Ovary (tissue), 9 donors: ENCODE measurements around the gene SMCO4. TPM values are rescaled to one million over a fixed set of nuclear protein-coding genes. Genes with fewer than 3 reads are reported as not detected.
"Not testable (repeated sequence)": the region's sequence is repeated elsewhere in the genome, so short reads cannot be mapped to it uniquely, and the experiment has no call there.

Source experiments
- DNase-seq, 5 donors: peaks; one replicate each; pipeline ENCODE4 v3.0.0-alpha.2; 2019 to 2020
- H3K27ac ChIP-seq, 2 donors: fragments of 200-600 bp; one replicate each; pipeline versions ENCODE4 v1.5.1 to v1.8.0; 2019 to 2022
- H3K27me3 ChIP-seq: fragments of 200-600 bp; one replicate; pipeline ENCODE4 v1.8.0; 2022
- H3K36me3 ChIP-seq: fragments of 200-600 bp; sonication (generic); one replicate; pipeline ENCODE4 v1.5.1; 2019
- H3K4me1 ChIP-seq: one replicate; pipeline ENCODE4 v1.8.1; 2013; ENCODE audit warnings: mild to moderate bottlenecking, moderate library complexity; ENCODE audit not compliant: insufficient read depth
- H3K4me3 ChIP-seq: fragments of 200-600 bp; sonication (generic); one replicate; pipeline ENCODE4 v1.5.1; 2017
- H3K9me3 ChIP-seq, 2 donors: fragments of 200-600 bp in 1 of 2; sonication (generic) in 1 of 2; one replicate each; pipeline versions ENCODE4 v1.5.1 to v1.8.1; 2013 to 2019; ENCODE audit warnings: mild to moderate bottlenecking in 1 of 2, moderate library complexity in 1 of 2
- EP300 ChIP-seq: sonication (generic); formaldehyde crosslinking; IDR thresholded peaks from one replicate; pipeline ENCODE4 v1.6.1; 2017; ENCODE audit warnings: antibody characterized with exemption
- POLR2A ChIP-seq: fragments of 450-650 bp; IDR thresholded peaks from one replicate; pipeline ENCODE4 v1.6.1; 2017; ENCODE audit warnings: antibody characterized with exemption, mild to moderate bottlenecking, moderate library complexity
- WGBS, 3 donors: extraction: QIAGEN DNeasy Blood & Tissue Kit in 1 of 3; methylation state at CpG; one replicate each; pipeline versions ENCODE4 v1.1.5 to v1.1.7; 2013 to 2017; 5-methylcytosine and 5-hydroxymethylcytosine counted together
- intact Hi-C, 4 donors: fragments of 100-400 bp; cut with DNase I; formaldehyde crosslinking; loops; one replicate each; pipeline versions ENCODE4 v1.11.0 to v1.15.1; 2022 to 2023
- polyA plus RNA-seq, 2 donors: library from polyadenylated mRNA; stranded (reverse); fragments of 200-250 nt in 1 of 2; fragments of 350-450 nt in 1 of 2; fragmentation: Illumina TruSeq in 1 of 2; extraction: RNeasy Lipid Tissue Mini Kit (QIAGEN cat#74804) in 1 of 2; gene quantifications; one replicate each; pipeline ENCODE4 v1.2.3, GENCODE V29; 2013 to 2014
- total RNA-seq, 7 donors: library from RNA; depleted of rRNA in 2 of 7; stranded (reverse); fragments of >200 nt in 2 of 7; fragmentation: NEBNext Ultra II Directional in 3 of 7; extraction: Animal tissue kit (Norgen Biotek cat#: 25700) in 3 of 7; gene quantifications; one replicate each; pipeline versions ENCODE4 v1.1.0 to v1.2.4, GENCODE V29; 2016 to 2023
- TF ChIP-seq, protein P1 (sequence below), 3 donors: fragments of 450-650 bp in 2 of 3; fragments of 200-600 bp in 1 of 3; IDR thresholded peaks; one replicate each; pipeline versions ENCODE4 v1.5.1 to v1.8.0; 2016 to 2022; ENCODE audit warnings: antibody characterized with exemption in 3 of 3, mild to moderate bottlenecking in 1 of 3
- donor health status: DM: no; HTN: no; CAD: no; lungs with moderate emphysema.
- donor health status: DM: no; HTN: no; CAD: no.
- donor health status: Bipolar disorder and iron deficiency.
- donor health status: DM: yes; HTN: yes; CAD: no.
- donor health status: DM: no; HTN: no; CAD: no.
- donor health status: DM: yes; HTN: yes; CAD: no.

The SMCO4 gene
- total and polyA plus RNA-seq, 9 donors: 10.8 to 52.7 (median 20.2) TPM

DNA sequence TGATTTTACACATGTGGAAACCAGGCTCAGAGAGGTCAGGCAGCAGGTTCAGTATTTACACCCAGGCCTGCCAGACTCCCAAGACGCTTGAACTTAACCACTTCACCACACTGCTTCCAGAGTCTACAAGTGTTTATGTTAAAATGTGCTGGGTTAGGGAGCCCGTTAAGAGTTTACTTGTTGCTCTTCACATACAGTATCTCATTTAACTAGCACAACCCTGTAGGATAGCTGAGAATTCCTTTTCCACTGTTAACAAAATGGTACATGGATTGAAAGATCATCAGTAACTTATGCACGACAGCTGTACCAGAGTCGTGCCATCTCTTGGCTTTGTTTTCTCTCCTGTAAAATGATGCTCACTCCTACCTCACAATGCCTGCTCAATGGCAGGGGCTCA, 2.9 kb downstream of the SMCO4 start:
- Histone ChIP-seq H3K9me3 (no peaks in the 10 kb centered on the region), H3K27me3 (no peaks in the 10 kb centered on the region), H3K36me3 (no peaks in the 10 kb centered on the region), H3K27ac (no peak overlapping the region), H3K4me3 (no peak overlapping the region), H3K4me1 (peaks cover 5% of the 10 kb centered on the region)
- intact Hi-C loops: loop anchor here in 3 of 4 donors (5.0 to 10.0 kb wide), 4 partner anchors 104 to 306 kb away; no protein-coding TSS in a partner anchor
- DNase-seq: no peak
- no peak for TF ChIP-seq EP300
- TF ChIP-seq, protein P1, sequence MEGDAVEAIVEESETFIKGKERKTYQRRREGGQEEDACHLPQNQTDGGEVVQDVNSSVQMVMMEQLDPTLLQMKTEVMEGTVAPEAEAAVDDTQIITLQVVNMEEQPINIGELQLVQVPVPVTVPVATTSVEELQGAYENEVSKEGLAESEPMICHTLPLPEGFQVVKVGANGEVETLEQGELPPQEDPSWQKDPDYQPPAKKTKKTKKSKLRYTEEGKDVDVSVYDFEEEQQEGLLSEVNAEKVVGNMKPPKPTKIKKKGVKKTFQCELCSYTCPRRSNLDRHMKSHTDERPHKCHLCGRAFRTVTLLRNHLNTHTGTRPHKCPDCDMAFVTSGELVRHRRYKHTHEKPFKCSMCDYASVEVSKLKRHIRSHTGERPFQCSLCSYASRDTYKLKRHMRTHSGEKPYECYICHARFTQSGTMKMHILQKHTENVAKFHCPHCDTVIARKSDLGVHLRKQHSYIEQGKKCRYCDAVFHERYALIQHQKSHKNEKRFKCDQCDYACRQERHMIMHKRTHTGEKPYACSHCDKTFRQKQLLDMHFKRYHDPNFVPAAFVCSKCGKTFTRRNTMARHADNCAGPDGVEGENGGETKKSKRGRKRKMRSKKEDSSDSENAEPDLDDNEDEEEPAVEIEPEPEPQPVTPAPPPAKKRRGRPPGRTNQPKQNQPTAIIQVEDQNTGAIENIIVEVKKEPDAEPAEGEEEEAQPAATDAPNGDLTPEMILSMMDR (IDR thresholded peaks at IDR 0.05): no peak
- TF ChIP-seq POLR2A: no peak
- 78 to 86% (median 83%) methylated on average over 4 of the region's 4 CpGs for WGBS, 3 donors

DNA sequence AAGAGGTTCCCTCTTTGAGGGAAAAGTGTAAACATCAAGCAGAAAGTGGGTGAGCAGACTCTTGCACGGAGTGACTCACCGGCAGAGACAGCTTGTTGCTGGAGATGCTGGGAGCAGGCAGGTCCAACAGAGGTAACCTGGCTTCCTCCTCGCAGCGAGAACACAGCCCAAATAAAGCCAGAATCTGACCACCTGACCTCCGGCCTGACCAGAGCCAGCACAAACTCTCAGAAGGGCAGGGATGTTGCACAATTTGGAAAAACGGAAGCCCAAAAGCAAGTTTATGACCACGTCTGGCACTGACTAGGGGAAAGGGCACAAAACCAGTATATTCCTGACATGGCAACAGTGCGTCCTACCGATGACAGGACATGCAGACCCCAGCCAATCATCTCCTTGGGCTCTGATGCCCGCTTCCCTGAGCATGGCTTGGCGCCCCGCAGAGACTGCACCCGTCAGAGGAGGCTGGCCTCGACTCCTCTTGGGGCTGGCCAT, 5.4 kb downstream of the SMCO4 start:
- H3K27ac ChIP-seq: no peak overlapping the region
- WGBS, 3 donors: 81 to 85% (median 84%) methylated on average over 14 of the region's 14 CpGs
- H3K9me3 ChIP-seq: no peaks in the 10 kb centered on the region
- no peak for DNase-seq
- H3K27me3 ChIP-seq: no peaks in the 10 kb centered on the region
- no peaks in the 10 kb centered on the region for H3K4me1 ChIP-seq
- no peak overlapping the region for H3K4me3 ChIP-seq
- intact Hi-C loops: no loop called here
- no peaks in the 10 kb centered on the region for H3K36me3 ChIP-seq
- TF ChIP-seq, protein P1 (IDR thresholded peaks at IDR 0.05): no peak
- TF ChIP-seq EP300 (no peak), POLR2A (no peak)

DNA sequence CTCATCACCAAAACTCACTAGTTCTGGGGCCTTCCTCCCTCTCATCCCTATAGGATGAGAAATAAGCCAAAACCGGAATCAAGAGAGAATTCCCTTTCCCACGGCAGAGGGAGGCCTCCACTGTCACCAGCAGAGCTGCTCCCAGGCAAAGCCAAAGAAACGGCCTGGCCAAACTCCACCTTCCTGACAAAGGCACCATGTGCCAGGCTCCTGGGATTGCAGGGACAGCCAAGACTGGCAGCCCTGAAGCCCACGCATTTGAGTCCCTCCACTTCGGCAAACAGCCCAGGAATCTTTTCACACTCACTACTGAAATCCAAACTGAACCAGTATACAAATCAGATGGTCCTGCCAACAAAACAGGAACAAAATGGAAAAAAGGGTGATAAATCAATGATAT, 6.1 kb downstream of the SMCO4 start:
- no peaks in the 10 kb centered on the region for H3K9me3 ChIP-seq
- no peak overlapping the region for H3K4me3 ChIP-seq
- WGBS, 3 donors: 56 to 72% (median 70%) methylated on average over 5 of the region's 5 CpGs
- H3K36me3 ChIP-seq: no peaks in the 10 kb centered on the region
- DNase-seq: no peak
- H3K4me1 ChIP-seq: no peaks in the 10 kb centered on the region
- intact Hi-C loops: no loop called here
- H3K27ac ChIP-seq: no peak overlapping the region
- H3K27me3 ChIP-seq: no peaks in the 10 kb centered on the region
- TF ChIP-seq EP300: no peak
- TF ChIP-seq, protein P1 (IDR thresholded peaks at IDR 0.05): no peak
- no peak for TF ChIP-seq POLR2A

DNA sequence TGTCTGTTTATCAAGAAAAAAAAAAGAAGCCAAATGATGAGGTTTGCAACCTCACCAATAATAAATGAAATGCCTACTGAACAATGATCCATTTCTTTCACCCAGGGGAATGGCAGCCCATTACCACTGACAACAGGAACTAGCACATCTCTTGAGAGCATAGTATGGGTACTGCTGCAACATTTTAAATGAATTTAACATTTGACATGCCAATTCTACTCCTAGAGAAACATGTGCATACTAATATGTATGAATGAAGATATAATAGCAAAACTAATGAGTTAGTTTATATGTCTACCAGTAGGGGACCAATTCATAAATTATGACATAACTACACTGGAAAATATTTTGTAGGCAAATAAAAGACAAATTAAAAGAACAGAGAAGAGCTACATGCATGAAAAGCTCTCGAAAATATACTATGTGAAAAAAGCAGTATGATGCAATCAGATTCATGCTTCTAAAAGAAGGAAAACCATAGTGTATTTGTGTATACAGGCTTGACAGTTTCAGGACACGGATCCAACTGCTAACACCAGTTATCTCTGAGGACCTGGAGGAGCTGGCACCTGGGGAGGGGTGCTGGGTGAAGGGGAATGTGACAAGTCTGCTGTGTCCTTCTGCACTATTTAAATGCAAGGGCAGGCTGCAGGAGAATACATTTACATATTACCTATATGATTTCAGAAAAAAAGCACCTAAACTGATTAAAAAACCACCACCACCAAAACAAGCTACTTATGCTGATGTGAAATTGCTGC, 6.9 kb downstream of the SMCO4 start:
- no peaks in the 10 kb centered on the region for H3K27me3 ChIP-seq
- no peak overlapping the region for H3K4me3 ChIP-seq
- no peaks in the 10 kb centered on the region for H3K4me1 ChIP-seq
- H3K9me3 ChIP-seq: no peaks in the 10 kb centered on the region
- no peaks in the 10 kb centered on the region for H3K36me3 ChIP-seq
- no peak for TF ChIP-seq POLR2A
- TF ChIP-seq, protein P1 (IDR thresholded peaks at IDR 0.05): no peak
- no peak for TF ChIP-seq EP300
- WGBS, 3 donors: 73 to 83% (median 77%) methylated on average over 2 of the region's 2 CpGs
- no peak for DNase-seq
- H3K27ac ChIP-seq: no peak overlapping the region
- intact Hi-C loops: no loop called here

DNA sequence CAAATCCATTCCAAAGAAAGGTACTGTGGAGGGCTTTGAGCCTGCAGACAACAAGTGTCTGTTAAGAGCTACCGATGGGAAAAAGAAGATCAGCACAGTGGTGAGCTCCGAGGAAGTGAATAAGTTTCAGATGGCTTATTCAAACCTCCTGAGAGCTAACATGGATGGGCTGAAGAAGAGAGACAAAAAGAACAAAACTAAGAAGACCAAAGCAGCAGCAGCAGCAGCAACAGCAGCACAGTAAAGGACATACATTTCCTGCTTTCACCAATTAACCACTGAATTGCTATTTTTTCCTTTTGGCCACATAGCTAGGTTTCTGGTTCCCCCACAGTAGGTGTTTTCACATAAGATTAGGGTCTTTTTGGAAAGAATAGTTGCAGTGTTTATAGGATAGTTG, 7.6 kb downstream of the SMCO4 start:
- H3K9me3 ChIP-seq, H3K27me3 ChIP-seq, intact Hi-C loops, H3K4me3 ChIP-seq, DNase-seq, H3K4me1 ChIP-seq, H3K36me3 ChIP-seq, H3K27ac ChIP-seq: not testable (repeated sequence)
- WGBS, 3 donors: 73 to 83% (median 76%) methylated on average over 2 of the region's 2 CpGs
